ENCODE results near the gene KLF13. TPM values are rescaled to one million over a fixed set of nuclear protein-coding genes. Genes with fewer than 3 reads are reported as not detected.

KLF13 gene
- total and polyA plus RNA-seq, 2 donors (not counting 1 experiment from before 2014, with no cell fraction given) = 65.5 to 140 TPM

DNA sequence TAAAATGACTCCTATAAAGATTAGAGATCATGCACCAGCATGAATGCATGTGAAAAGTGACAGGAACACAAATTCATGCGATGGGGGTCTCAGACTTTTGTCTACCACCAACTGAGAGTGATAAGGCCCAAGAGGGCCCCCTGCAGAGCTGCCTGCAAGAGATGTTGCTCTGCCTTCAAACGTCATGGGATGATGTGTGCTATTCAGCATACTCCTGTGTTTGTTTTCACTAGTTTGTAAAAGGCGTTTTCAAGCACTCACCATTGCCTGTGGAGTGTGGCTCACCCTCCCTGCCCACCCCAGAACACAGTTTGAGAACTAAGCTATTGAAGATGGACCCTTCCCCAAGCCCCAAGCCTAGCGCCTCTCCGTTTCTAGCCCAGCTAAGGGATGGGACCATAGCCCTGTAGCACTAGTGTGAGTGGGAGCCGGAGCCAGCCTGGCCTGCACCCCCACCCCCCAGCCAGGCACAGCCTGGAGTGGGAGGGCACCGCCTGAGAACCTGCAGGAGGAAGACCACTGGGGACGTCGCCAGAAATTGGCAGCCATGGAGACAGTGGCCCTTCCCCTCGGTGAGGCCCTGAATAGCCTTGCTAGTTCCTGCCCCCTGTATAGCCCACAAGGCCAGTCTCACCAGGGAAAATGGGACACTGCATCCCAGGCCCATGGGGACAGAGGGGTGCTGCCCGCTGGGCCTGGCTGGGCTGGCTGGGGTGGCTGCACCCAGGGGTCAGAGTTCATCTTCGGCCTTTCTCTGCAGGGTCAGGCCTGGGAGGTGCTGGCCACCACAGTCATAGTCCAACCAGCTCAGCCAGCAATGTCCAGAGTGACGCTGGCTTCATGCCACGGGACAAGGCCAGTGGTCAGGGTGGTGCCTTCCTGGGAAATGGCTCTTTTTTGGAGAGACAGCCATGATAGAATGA, 22.6 kb upstream of the KLF13 start:
- ChIA-PET CTCF (interaction anchor here (0.6 to 3.4 kb wide), 19 partner anchors 20 to 189 kb away, joined by 3 to 23 read pairs (median 4); no protein-coding TSS in a partner anchor), POLR2A (no interaction called here)
- H3K36me3 ChIP-seq (replicated peaks in 1 of 2; ENCODE audit: control extremely low read depth in 1 of 2, control insufficient read depth in 1 of 2, extremely low read depth in 1 of 2, insufficient read depth in 2 of 2, low read length in 1 of 2) = no peaks in the 10 kb centered on the region
- peak overlapping the region; percentile 15 for H3K27ac Mint-ChIP-seq
- peaks cover 36 to 62% of the 10 kb centered on the region in 2 donors for H3K4me1 ChIP-seq (ENCODE audit: control insufficient read depth in 2 of 2, insufficient read depth in 2 of 2, low read length in 2 of 2)
- H3K4me3 ChIP-seq (ENCODE audit: control extremely low read depth in 1 of 5, extremely low read depth in 1 of 5, insufficient read depth in 1 of 5, low read depth in 2 of 5, low read length in 4 of 5) = no peak overlapping the region
- H3K4me2 ChIP-seq (replicated peaks; ENCODE audit: low read depth, low read length, poor library complexity, severe bottlenecking) = peak overlapping the region; percentile 22
- H3K9me3 Mint-ChIP-seq (ENCODE audit: insufficient read depth) = no peaks in the 10 kb centered on the region
- intact Hi-C loops (cut with micrococcal nuclease) = loop anchor here (5.0 kb wide), 1 partner anchor 42 kb away; no protein-coding TSS in a partner anchor
- H4K20me1 ChIP-seq (ENCODE audit: control insufficient read depth, insufficient read depth, low read length, poor library complexity, severe bottlenecking) = no peaks in the 10 kb centered on the region
- peak overlapping the region; percentile 52 for H2AFZ ChIP-seq (ENCODE audit: insufficient read depth, low read depth, low read length, poor library complexity, severe bottlenecking)
- no peak overlapping the region for H3K9ac ChIP-seq (ENCODE audit: low read length)
- no peak for DNase-seq
- H3K27ac ChIP-seq (ENCODE audit: low read length in 2 of 2) = no peak overlapping the region
- H3K4me3 Mint-ChIP-seq = no peak overlapping the region
- WGBS (ENCODE audit: insufficient coverage) = 94% methylated on average over 9 of the region's 14 CpGs
- H3K79me2 ChIP-seq (ENCODE audit: control insufficient read depth, insufficient read depth, low read length) = no peaks in the 10 kb centered on the region
- H3K9me3 ChIP-seq (ENCODE audit: control extremely low read depth in 1 of 3, control insufficient read depth in 2 of 3, insufficient read depth in 1 of 3, low read length in 2 of 3) = no peaks in the 10 kb centered on the region
- TF ChIP-seq, protein P1, sequence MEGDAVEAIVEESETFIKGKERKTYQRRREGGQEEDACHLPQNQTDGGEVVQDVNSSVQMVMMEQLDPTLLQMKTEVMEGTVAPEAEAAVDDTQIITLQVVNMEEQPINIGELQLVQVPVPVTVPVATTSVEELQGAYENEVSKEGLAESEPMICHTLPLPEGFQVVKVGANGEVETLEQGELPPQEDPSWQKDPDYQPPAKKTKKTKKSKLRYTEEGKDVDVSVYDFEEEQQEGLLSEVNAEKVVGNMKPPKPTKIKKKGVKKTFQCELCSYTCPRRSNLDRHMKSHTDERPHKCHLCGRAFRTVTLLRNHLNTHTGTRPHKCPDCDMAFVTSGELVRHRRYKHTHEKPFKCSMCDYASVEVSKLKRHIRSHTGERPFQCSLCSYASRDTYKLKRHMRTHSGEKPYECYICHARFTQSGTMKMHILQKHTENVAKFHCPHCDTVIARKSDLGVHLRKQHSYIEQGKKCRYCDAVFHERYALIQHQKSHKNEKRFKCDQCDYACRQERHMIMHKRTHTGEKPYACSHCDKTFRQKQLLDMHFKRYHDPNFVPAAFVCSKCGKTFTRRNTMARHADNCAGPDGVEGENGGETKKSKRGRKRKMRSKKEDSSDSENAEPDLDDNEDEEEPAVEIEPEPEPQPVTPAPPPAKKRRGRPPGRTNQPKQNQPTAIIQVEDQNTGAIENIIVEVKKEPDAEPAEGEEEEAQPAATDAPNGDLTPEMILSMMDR (IDR thresholded peaks at IDR 0.05) = no peak
- TF ChIP-seq EZH2 (IDR thresholded peaks at IDR 0.05; ENCODE audit: borderline replicate concordance, insufficient read depth, low read depth, low read length, poor library complexity, severe bottlenecking) = no peak
- no peaks in the 10 kb centered on the region for H3K27me3 Mint-ChIP-seq
- no peak for ATAC-seq (ENCODE audit: low read depth)
- H3K4me1 Mint-ChIP-seq = peaks cover 58% of the 10 kb centered on the region
- H3K27me3 ChIP-seq (replicated peaks in 1 of 4; ENCODE audit: control extremely low read depth in 1 of 4, control insufficient read depth in 3 of 4, insufficient read depth in 4 of 4, low read length in 3 of 4) = no peaks in the 10 kb centered on the region

Measured in B cell (primary cell).